Duodenal mucosa (tissue), 2 donors: ENCODE results near the gene MKX.

Source experiments
- H3K27ac ChIP-seq: one replicate; pipeline ENCODE4 v1.7.0; 2013; ENCODE audit warnings: low read depth, low read length
- H3K27me3 ChIP-seq, 2 donors: one replicate each; pipeline ENCODE4 v1.7.0; 2013; ENCODE audit warnings: low read length in 2 of 2, control low read depth in 1 of 2; ENCODE audit not compliant: insufficient read depth in 2 of 2, control insufficient read depth in 1 of 2
- H3K36me3 ChIP-seq, 2 donors: one replicate each; pipeline ENCODE4 v1.7.0; 2013; ENCODE audit warnings: low read length in 2 of 2, control low read depth in 1 of 2; ENCODE audit not compliant: insufficient read depth in 2 of 2, control insufficient read depth in 1 of 2
- H3K4me1 ChIP-seq, 2 donors: one replicate each; pipeline ENCODE4 v1.7.0; 2013; ENCODE audit warnings: low read length in 2 of 2, control low read depth in 1 of 2; ENCODE audit not compliant: insufficient read depth in 2 of 2, control insufficient read depth in 1 of 2
- H3K4me3 ChIP-seq, 2 donors: one replicate each; pipeline ENCODE4 v1.7.0; 2013; ENCODE audit warnings: low read length in 2 of 2, low read depth in 1 of 2
- H3K9ac ChIP-seq, 2 donors: one replicate each; pipeline ENCODE4 v1.7.0; 2013; ENCODE audit warnings: low read length in 2 of 2, low read depth in 1 of 2
- H3K9me3 ChIP-seq, 2 donors: one replicate each; pipeline ENCODE4 v1.7.0; 2013; ENCODE audit warnings: low read length in 2 of 2, control low read depth in 1 of 2; ENCODE audit not compliant: control insufficient read depth in 1 of 2

Gene MKX

DNA sequence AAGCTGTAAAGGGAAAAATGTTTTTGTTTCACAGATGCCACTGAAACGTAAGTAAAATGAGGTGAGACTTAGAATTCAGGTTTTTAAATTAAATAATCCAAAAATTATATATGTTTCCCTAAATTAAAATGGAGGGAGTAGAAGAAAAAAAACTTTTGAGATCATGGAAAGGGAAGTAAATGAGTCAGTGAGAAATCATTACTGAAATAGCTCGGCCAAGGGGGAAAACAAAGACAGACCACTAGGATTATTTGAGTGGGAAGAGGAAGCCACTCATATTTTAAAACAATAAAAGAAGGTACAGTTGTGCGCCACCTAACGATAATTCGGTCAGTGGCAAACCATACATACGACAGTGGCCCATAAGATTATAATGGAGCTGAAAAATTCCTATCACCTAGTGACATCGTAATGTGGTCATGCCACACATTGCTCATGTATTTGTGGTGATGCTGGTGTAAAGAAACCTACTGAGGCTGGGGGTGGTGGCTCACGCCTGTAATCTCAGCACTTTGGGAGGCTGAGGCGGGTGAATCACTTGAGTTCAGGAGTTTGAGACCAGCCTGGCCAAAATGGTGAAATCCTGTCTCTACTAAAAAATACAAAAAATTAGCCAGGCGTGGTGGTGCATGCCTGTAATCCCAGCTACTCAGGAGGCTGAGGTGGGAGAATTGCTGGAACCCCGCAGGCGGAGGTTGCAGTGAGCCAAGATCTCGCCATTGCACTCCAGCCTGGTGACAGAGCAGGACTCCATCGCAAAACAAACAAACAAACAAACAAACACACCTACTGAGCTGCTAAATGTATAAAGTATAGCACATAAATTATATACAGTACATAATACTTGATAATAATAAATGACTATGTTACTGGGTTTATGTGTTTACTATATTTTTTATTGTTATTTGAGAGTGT, 64.7 kb downstream of the MKX start:
- H3K36me3 ChIP-seq = no peaks in the 10 kb centered on the region
- no peaks in the 10 kb centered on the region for H3K4me1 ChIP-seq
- H3K9ac ChIP-seq = no peak overlapping the region
- no peak overlapping the region for H3K4me3 ChIP-seq
- peaks cover 0 to 3% of the 10 kb centered on the region in 2 donors for H3K27me3 ChIP-seq
- no peak overlapping the region for H3K27ac ChIP-seq
- no peaks in the 10 kb centered on the region for H3K9me3 ChIP-seq

- H3K4me3 ChIP-seq = no peak overlapping the region
- peaks cover 0 to 3% of the 10 kb centered on the region in 2 donors for H3K27me3 ChIP-seq
- no peaks in the 10 kb centered on the region for H3K9me3 ChIP-seq
- no peak overlapping the region for H3K27ac ChIP-seq
- no peaks in the 10 kb centered on the region for H3K4me1 ChIP-seq
- no peaks in the 10 kb centered on the region for H3K36me3 ChIP-seq
- no peak overlapping the region for H3K9ac ChIP-seq
Measured at GRCh38 chr10:27680006-27680557, 65.5 kb downstream of the MKX start.

DNA sequence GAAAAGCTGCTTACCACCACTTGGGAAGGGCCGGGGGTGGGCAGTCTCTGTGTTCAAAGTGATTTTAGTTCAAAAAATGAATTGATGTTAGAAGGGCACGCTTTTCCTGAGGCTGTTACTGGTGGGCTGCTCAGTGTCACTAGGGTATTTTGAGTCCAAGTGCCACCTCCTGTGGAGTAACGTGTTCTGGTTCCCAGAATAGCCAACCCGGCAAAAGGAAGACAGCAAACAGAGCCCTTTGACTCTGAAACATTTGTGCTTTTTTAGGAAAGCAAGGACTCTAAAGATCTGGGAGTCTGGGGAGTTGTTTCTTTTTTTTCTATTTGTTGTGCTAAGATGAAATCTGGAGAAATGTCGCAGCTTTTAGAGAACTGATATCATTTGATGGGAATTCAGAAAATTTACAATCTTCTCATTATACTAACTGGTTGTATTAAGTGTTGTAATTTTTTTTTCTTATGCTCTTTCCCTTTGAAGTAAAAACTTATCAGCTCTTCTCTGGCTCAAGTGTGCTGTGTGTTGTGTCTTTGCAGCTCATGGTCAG, 66.2 kb downstream of the MKX start:
- Histone ChIP-seq H3K4me1 (no peaks in the 10 kb centered on the region), H3K9me3 (no peaks in the 10 kb centered on the region), H3K27ac (no peak overlapping the region), H3K27me3 (peaks cover 0 to 3% of the 10 kb centered on the region in 2 donors), H3K36me3 (no peaks in the 10 kb centered on the region), H3K9ac (no peak overlapping the region), H3K4me3 (no peak overlapping the region)

GRCh38 chr10:27678166-27678565, 67.5 kb downstream of the MKX start:
- no peaks in the 10 kb centered on the region for H3K4me1 ChIP-seq
- no peak overlapping the region for H3K4me3 ChIP-seq
- peaks cover 0 to 3% of the 10 kb centered on the region in 2 donors for H3K27me3 ChIP-seq
- H3K36me3 ChIP-seq = no peaks in the 10 kb centered on the region
- H3K9ac ChIP-seq = no peak overlapping the region
- no peaks in the 10 kb centered on the region for H3K9me3 ChIP-seq
- no peak overlapping the region for H3K27ac ChIP-seq

DNA sequence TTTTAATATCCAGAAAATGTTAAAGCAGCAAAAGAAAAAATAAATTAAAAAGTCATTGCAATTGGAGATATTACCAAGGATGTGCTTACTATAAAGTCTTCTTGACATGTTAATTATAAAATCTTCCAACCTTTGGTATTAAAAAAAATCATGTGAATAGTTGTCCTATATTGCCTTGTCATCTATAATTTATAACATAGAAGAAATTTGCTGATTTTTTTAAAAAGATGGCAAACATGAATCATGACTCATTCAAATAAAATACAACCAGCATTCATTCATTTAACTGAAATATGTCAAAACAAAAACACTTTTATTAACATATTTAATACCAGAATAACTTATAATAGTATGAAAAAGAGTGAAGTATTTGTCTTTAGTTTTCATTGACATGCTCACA, 72.6 kb downstream of the MKX start:
- no peak overlapping the region for H3K9ac ChIP-seq
- no peaks in the 10 kb centered on the region for H3K4me1 ChIP-seq
- no peak overlapping the region for H3K27ac ChIP-seq
- H3K4me3 ChIP-seq = no peak overlapping the region
- no peaks in the 10 kb centered on the region for H3K9me3 ChIP-seq
- H3K36me3 ChIP-seq = no peaks in the 10 kb centered on the region
- peaks cover 0 to 3% of the 10 kb centered on the region in 2 donors for H3K27me3 ChIP-seq

GRCh38 chr10:27671821-27672220, 73.8 kb downstream of the MKX start:
- Histone ChIP-seq H3K27ac (no peak overlapping the region), H3K27me3 (peaks cover 0 to 3% of the 10 kb centered on the region in 2 donors), H3K4me3 (no peak overlapping the region), H3K9me3 (no peaks in the 10 kb centered on the region), H3K36me3 (no peaks in the 10 kb centered on the region), H3K9ac (no peak overlapping the region), H3K4me1 (no peaks in the 10 kb centered on the region)

- H3K9ac ChIP-seq = no peak overlapping the region
- H3K27ac ChIP-seq = no peak overlapping the region
- H3K9me3 ChIP-seq = no peaks in the 10 kb centered on the region
- H3K27me3 ChIP-seq = no peaks in the 10 kb centered on the region
- H3K4me1 ChIP-seq = no peaks in the 10 kb centered on the region
- no peak overlapping the region for H3K4me3 ChIP-seq
- no peaks in the 10 kb centered on the region for H3K36me3 ChIP-seq
Measured at GRCh38 chr10:27664461-27664860, 81.2 kb downstream of the MKX start.

DNA sequence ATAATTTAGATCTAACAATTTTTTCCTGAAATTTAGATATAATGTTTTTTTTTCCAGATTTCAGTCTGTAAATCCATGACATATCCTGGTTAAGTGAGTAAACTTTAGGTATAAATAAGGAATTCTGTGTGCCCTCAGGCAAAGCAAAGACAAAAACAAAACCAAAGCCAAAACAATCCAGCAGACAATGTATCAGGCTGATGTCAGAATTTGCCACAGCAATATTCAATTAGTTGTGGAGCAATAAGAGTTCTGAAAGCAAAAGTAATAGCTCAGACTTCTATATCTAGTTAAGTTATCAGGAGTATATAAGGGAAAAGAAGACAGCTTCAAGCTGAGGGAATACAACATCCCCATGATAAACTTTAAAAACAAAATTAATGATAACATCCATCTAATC, 82.0 kb downstream of the MKX start:
- no peak overlapping the region for H3K27ac ChIP-seq
- no peaks in the 10 kb centered on the region for H3K27me3 ChIP-seq
- H3K9me3 ChIP-seq = no peaks in the 10 kb centered on the region
- H3K9ac ChIP-seq = no peak overlapping the region
- no peak overlapping the region for H3K4me3 ChIP-seq
- H3K4me1 ChIP-seq = no peaks in the 10 kb centered on the region
- H3K36me3 ChIP-seq = no peaks in the 10 kb centered on the region

DNA sequence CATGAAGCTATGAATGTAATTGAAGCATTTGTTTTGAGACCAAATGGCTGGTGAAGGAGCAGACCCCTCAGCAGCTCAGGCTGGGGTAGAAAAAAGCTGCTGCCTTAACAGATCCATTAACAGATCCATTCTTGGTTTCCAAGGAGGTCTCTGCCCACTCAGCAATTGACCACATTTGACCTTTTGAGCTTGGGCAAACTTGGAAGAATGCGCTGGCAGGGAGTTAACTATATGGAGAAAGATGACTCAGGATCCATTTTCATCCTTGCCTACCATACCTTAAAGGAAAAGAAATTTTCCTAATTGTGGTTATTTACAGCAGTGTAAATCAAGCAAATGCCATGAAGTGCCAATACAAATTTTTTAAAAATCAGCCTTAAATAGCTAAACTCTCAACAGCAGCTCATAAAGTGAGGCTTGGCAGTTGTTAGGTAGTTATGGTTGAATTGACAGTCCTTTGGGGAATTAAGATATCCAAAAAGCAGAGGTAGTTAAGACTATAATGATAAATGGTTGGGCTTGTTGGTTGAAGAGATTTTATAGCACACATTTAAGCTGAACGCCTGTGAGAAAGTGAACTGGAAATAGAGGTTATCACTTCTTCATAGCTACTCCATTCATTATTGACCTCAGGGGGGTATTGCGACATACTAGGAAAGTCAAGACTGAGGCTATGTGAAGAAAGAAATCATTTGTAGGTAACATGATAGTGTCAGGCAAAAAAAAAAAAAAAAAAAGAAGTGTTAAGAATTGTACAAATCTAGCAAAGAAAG, 83.9 kb downstream of the MKX start:
- Histone ChIP-seq H3K4me3 (no peak overlapping the region), H3K9me3 (no peaks in the 10 kb centered on the region), H3K4me1 (no peaks in the 10 kb centered on the region), H3K9ac (no peak overlapping the region), H3K36me3 (no peaks in the 10 kb centered on the region), H3K27ac (no peak overlapping the region), H3K27me3 (no peaks in the 10 kb centered on the region)

- Histone ChIP-seq H3K4me1 (no peaks in the 10 kb centered on the region), H3K36me3 (no peaks in the 10 kb centered on the region), H3K9ac (no peak overlapping the region), H3K4me3 (no peak overlapping the region), H3K27ac (no peak overlapping the region), H3K9me3 (no peaks in the 10 kb centered on the region), H3K27me3 (no peaks in the 10 kb centered on the region)
Measured at GRCh38 chr10:27660711-27661110, 84.9 kb downstream of the MKX start.
